Fibroblast of gingiva (primary cell): ENCODE results near the gene ANKS6.

Experiments used
- DNase-seq: peaks from one replicate; pipeline ENCODE4 v3.0.0-alpha.2; 2011; ENCODE audit warnings: low read depth

Gene ANKS6

DNA sequence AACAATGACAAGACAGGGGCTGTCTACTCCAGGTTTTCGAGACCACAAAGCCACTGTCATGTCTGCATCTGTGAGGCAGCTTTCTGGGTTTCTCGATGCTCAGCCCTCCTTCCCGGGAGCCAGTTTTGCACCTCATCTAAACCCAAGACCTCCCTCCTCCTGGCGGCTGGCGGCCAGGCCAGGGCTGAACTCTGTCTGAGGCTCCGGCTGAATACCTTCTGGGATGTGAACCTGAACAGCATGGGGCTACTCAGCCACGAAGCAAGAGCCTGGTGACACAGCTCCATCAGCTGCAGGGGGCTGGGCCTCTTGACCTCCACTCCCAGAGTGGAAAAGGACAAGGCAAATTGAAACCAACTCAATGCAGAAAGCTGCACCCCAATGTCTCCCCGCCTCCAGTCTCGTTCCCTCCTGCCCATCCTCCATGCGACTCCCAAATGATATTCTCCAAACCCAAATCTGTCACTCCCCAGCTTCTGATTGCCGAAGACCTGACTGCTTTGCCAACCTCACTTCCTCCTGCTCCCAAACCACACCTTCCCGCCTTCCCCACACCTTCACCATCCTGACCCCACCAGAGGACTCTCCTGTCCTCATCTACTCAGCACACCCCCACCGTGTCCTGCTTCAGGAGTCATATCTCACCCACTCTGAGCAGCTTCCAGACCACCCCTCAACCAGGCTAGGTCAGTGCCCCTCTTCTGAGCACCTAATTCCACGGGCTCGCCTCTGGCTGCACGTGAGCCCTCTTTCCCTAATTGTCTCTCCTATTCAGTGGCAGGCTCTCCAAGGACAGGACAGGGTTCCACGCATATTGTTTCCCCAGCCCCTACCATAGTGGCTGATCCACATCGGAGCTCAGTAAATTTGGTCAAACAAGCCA is 4.5 kb downstream of the ANKS6 start:
- DNase-seq: no peak

DNA sequence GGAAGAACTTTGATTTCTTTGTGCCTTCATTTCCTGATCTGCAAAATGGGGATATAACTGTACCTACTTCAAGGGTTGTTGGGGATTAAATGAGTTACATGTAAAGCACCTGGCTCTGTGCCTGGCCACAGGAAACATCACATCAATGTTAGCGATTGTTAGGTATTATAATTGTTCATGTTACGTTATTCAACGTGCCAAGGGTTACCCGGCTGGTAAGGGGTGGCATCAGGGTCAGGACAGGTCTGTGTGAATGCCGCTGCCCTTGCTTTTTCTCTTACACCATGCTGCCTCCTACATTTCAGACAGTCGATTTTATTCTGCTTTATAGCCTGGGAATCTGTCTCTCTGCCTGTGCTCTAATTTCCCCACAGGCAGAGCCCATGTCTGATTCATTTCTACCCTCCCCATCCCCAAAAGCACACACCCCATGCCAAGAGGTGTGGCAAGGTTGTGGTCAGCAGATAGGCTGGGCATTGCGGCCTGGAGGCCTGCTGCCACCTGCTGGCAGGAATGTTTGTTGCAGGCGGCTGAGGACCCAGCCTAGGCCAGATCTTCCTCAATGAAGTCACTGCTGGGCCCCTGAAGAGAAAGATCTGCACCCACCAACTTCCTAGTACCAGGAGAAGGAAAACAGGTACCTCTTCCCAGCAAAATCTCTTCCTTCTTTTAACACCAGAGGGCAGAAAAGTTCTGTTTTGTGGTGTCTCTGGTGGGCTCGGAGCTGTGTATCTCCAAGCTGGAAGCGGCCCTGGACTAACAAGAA is 5.3 kb downstream of the ANKS6 start:
- peak; percentile 95 for DNase-seq

DNA sequence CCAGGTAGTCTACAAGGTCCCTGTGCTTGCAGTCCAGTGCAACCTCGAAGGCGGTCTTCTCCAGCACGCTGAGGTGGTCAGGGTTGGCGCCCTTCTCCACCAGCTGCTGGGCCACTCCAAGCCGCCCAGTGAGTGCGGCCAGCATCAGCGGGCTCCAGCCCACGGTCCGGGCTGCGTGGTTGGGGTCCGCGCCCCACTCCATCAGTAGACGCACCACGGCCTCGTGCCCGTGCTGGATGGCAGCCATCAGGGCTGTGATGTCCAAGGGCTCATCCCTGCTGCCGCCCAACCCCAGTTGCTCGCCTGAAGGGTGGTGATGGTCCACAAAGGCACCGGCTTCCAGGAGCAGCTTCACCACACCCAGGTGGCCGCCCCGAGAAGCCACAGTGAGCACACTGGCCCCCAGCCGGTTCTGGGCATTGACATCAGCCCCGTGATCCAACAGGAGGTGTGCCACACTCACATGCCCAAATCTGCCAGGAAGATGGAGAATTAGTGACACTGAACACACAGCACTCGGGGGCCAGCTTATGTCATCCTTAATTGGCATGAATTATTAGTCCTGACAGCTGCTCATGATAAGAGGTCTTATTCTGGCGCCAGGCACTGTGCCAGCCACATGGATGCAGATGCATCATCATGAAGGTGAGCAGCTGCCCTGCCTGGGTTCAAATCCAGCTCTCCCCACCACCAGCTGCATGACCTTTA is 6.1 kb downstream of the ANKS6 start:
- no peak for DNase-seq

DNA sequence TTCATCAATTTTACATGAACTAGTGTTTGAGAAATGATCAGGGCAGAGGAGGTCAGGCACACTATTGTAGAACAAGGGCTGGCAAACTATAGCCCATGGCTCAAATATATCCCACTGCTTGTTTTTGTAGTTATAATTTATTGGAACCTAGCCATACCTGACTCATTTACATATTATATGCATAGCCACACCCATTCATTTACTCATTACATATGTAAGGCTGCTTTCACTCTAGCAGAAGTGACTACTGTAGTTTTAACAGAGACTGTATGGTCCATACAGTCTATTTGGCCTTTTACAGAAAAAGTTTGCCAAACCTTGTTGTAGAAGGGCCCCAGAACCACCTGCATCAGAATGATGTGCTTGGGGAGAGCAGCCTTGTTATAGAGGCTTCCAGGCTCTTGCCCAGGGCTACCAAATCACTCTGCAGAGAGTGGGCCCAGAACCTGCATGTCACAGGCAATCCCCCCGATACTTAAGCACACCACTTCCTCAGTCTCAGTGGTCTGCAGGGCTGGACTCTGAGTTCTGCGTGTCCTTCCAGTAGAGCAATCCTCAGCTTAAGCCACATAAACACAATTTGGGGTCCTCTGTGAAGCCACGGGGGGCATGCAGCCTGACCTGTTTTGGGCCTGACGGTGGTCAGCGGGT is 6.7 kb downstream of the ANKS6 start:
- no peak for DNase-seq

DNA sequence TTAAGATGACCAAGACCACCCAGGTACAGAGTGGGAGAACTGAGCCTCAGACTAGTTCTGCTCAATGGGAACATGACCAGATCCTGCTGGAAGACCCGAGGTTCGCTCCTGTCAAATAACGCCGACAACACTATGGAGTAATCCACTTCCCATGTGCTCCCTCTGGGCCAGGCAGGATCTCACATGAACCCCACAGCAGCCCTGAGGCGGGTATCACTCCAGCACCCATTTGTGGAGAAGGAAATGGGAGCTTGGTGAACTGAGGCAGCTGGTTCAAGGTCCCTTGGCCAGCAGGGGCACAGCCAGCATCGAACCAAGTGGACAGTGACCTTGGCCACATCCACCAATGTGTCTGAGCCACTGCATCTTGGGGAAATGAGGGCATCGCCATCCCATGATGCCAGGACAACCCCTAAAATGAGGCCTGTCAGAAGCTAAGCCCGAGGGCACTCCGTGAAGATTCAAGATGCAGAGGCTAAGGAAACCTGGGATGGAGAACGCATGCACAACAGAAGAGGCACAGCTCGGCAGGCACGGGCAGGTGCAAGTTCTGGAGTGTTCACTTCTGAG is 8.5 kb downstream of the ANKS6 start:
- DNase-seq: no peak

DNA sequence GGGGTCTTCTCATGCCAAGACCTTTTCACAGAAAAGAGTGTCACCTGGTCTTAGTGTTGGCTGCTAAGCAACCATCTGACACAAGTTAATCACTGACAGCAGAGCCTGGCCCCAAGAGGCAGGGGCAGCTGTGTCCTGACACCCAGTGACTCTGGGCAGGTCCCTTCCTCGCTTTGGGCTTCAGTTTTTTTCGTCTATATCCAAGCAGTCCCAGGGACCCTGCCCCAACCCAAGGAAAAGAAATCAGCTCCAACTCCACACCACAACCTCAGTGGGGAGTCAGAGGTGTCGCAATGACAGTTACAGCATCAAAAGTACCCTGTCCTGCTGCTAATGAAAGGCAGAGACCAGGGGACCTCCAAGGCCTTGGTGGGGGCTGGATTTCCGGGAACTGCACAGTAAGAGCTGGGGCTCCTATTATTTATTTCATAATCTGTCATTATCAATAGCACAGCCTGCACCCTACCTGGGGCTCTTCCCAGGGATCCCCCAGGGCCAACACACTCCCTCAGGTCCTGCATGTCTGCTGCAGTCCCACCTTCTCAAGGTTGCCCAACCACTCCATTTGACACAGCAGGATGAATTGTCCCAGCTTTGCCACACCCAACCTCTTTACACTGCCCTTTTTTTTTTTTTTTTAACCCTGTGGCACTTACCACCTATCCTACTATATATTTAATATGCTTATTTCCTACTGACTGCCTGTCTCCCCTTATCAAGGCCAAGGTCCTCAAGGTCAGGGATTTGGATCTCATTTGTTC is 9.4 kb downstream of the ANKS6 start:
- no peak for DNase-seq

DNA sequence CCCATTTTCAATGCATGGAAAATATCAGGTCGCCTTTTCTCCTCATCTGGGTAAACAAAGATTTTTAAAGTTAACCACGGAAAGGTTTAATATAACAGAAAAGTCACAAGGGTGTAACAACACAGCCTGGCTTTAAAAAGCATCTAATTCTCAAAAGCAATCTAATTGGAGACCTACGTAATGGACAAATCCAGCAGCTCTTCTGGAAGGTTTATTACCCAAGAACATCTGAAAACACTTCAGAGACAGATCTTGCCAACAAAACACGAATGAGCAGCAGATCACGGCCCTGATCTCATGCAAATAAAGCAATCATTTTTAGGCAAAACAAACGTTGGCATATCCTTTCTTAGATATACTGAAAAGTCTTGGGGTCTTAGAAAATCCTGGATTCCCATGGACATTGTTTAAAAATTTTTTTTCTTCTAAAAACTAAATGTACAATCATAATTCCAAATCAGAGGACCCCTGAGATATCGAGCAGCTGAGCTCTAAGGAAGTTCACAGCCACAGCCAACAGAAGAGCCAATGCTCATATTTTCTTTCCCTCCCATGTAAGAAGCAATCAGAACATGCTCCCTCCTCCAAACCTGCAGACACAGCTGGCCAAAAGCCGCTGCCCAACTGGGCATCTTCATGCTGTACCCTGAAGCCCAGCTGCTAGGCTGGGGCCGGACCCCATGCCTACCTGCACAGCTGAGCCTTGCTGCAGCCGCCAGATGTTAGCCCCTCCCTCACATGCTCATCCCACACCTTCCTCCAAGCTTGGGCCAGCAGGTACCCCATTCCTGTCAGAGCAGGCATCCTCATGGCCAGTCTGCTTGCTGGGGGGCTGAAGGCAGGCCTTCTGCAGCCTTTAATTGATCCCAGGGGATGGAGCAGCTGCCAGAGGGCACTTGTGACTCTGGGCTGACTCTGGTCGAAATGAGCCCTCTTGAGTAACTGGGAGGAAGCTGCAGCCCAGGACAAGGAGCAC is 11.2 kb downstream of the ANKS6 start:
- DNase-seq: no peak

DNA sequence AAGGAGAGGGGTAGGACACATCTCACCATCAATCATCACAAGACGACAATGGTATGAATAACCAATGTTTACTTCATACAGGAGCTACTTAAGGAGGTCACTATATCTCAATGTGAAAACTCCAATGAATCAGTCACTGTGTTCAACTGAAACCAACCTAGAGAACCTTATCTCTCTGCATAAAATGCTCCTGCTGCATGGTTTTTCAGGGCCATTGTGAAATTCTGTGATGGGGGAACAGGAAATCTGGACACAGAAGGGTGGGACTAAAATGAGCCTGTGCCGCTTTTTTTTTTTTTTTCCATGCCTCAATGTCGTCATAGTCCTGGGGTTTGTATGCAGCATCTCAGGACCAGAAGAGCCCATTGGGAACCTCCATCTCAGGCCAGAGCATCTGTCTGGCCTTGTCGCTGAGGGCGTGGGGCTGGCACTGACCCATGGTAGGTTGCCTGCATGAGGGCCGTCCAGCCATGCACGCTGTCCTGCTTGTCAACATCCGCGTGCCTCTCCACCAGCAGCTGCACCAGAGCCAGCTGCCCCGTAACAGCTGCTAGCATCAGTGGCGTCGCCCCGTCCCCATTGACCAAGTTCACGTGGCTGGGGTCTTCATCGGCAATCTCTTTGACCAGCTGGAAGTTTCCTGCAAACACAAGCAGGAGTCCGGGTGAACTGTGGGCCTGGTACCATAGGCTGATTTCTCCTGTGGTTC is 12.7 kb downstream of the ANKS6 start:
- no peak for DNase-seq

DNA sequence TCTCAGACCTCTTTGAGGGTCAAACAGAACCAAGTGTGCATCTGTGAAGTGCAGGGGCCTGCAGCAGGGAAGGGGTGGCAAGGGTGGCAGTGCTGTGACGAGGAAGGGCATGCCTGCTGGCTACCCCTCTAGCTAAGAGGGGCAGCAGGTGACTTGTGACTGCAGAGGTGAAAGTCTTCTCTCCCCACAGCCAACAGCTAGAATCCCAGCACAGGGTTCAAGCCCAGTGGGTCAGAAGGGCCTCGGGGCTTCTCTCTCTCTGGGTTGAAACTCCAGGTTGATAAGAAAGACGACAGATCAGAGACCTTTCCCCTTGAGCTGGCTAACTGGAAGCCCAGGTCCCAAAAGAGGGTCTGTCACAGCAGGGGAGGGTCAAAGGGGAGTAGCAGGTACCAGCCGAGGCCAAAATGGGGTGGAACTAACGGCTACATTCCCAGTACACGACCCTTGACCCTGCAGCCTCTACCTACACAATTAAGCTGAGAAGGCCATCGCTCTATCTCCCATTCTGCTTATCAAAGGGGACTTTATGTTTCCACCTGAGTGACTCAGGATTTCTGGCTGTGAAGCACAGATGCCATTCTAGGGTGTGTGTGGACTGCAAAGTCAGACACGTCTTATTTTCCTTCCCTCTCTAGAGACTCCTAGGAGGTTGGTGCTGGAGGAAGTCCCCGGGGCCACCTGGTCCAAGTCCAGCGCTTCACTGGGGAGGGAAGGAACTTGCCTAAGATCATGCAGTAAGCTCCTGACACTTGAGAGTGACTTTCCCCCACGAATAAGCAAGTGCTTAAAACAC is 14.6 kb downstream of the ANKS6 start:
- no peak for DNase-seq

DNA sequence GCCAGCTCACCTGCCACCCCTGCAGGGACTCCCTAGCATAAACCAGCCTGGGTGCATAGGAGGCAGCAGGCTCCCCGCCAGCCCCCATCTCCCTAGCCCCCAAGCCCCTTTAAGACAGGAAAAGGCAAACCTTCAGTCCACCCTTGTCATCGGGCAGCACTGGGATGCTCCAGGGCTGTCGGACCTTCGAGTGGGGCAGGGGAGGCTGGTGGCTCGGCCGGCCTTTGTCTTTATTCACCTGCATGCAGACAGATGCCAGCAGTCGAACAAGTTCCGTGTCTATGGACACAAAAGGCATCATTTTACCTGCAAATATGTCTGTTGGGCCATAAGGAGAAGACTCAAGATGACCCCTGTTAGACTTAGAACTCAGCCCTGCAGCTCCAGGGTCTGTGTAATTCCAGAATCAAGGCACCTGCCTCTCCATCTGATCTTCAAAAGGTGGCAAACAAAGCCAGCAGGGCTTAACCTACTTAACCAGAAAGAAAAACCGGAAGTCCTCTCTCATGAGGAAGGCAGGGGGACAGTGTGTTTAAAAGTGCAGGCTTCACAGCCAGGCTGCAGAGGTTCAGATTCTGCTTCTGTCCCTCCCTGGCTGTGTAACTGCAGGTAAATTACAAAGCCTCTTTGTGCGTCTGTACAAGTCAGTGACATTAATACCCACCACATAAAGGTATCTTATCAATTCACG is 16.2 kb downstream of the ANKS6 start:
- no peak for DNase-seq

DNA sequence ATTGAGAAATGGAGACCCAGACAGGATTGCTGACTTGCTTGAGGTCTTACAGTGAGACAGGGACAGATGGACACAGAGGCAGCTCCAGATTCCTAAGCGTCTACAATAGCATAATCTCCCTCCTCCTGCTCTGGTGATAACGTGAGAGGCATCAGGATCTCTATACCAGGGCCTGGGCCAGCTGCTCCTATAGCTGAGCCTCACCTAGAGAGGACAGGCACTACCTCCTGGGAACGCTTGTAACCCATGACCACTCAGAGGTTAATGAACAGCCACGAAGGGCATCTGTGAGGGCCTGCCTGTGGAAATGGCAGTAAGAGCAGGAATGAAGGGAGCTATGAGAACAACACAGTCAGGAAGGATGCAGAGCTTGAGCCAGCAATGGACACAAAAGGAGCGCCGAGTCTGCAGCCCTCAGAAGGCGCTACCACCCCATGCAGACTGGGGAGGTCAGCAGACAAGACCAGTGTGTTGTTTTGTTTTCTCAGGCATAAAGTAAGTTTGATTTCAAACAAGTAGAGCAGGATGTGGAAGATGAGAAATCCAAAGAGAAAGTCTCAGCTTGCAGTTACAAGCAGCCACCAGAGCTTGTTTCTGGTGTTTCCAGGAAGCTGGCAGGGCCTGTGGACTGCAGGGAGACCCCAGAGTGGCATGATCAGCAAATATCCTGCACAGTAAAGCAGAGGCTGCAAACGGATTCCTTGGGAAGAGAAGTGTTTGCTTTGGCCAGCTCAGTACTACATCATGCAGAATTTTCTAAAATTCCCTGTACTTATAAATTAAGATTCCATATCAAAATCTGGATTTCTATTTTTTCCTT is 17.4 kb downstream of the ANKS6 start:
- DNase-seq: no peak

DNA sequence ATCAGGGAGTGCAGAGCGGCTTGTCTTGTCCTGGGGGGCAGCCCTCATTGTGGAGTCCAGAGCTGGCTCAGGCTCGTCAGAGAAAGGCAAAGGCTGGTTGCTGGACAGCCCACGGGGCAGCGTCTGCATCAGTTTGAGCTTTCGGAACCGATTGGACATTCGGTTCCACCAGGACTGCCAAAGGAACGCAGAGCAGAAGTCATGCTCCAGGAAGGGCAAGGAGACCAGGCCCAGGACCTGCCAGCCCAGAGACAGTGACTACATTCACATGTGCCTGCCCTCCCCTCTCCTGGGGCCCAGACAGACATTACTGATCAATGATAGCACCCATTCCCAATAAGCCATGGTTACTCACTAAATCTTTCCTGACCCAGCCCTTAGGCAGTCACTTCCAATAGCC is 18.1 kb downstream of the ANKS6 start:
- no peak for DNase-seq

DNA sequence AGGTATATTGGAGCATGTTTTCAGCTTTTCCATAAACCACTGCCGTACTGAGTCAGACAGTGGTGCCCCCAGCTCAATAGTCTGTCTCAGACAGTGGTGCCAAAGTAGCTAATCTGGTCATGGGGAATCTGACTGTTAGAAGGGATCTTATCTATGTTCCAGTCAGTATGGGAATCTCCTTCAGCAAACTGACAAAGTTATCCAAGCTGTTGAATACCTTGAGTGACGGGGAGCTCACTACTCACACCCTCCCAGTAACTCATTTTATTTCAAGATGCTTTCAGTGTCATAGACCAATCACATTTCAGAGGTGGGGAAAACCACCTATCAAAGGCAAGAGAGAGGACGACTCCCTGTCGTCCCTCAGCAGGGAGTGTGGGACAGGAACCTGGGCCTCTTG is 18.7 kb downstream of the ANKS6 start:
- DNase-seq: no peak

DNA sequence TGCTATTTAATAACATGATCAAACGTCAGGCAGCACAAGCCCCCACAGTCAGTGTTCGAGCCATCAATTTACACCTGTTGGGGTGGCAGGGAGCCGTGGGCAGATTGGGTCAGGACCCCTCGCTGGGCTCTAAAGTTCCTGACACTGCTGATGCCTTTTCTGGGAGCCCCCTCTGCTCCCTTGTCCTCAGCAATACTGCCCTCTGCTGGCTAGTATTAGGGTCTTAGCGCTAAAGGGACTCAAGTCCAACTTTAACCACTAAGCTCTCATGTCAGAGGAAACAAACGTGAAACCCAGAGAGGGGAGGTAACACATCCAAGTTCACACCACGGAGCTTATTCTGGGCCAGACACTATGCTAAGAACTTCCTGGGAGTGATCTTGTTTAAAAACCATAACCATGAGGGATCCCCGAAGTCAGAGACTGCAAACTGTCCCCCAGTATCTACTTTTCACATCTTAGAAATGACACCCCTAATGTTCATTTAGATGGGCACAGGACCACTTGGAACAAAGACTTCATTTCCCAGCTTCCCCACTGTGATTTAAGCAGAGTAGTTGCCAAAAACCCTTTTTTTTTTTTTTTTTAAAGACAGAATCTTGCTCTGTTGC is 20.4 kb downstream of the ANKS6 start:
- DNase-seq: peak; percentile 52

DNA sequence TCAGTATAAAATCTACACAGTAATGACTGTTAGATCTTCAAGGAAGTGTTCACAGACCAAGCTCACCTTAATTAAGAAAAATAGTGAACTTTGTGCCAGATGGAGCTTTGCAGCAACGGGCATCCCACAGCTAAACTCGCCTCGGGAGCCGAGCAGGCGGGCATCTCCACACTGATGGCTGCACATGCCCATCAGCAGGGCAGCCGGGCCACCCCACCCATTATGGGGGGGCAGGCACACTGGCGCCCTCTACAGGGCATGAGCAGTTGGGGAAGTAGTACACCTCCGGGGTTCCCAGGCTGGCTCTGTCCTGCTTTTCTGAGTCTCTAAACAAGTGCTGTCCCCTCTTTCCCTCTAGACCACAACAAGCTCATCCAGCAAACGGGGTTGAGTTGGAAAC is 21.6 kb downstream of the ANKS6 start:
- DNase-seq: no peak

DNA sequence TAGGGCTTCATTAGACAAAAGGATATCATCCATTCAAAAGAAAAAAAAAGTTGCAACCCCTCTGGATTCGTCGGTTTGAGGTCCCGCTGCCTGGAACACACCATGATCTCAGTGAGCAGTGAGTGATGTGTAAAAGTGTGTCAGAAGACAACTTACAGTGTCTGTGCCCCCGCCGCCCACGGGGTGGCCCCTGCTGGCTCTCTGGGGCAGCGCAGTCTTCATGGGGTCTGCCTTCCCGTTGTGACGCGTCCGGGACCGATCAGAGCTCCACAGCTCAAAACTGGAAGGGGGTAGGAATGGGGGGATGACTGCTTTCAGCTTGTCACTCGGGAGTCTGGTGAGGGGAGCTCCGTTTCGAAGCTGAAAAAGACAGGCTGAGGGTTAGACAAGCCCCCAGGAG is 22.6 kb downstream of the ANKS6 start:
- DNase-seq: no peak
